Stimulated activated CD4-positive, alpha-beta T cell treated with anti-CD3 and anti-CD28 coated beads, TNF-alpha, amount 100 ng/mL, for 48 hours (primary cell): ENCODE results near the gene MYPOP.
A peak's percentile ranks its signal among the peaks of the same experiment; 100 is the strongest.
"Not testable (repeated sequence)": the region's sequence is repeated elsewhere in the genome, so short reads cannot be mapped to it uniquely, and the experiment has no call there.

ENCODE experiments used
- DNase-seq, 3 donors: peaks; one replicate each; pipeline ENCODE4 v3.0.0-alpha.2; 2020; ENCODE audit warnings: low read depth in 3 of 3

MYPOP gene

DNA sequence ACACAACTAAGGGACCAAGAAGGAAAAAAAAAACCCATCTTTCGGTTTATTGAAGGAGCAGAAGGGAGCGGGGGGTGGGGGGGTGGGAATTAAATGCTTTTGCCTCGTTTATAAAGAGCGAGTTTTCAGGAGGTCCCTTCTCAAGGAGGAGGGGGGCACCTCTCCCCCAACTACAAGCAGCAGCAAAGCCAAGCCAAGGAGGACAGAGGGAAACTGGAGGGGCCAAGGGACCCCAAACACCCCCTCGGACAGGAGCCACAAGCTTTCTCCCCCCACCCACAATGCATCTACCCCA is 18.9 kb downstream of the MYPOP start:
- no peak for DNase-seq

GRCh38 chr19:45882652-45883585 is 19.5 kb downstream of the MYPOP start:
- DNase-seq, result peak; percentile 72 to 83 (median 78)

DNA sequence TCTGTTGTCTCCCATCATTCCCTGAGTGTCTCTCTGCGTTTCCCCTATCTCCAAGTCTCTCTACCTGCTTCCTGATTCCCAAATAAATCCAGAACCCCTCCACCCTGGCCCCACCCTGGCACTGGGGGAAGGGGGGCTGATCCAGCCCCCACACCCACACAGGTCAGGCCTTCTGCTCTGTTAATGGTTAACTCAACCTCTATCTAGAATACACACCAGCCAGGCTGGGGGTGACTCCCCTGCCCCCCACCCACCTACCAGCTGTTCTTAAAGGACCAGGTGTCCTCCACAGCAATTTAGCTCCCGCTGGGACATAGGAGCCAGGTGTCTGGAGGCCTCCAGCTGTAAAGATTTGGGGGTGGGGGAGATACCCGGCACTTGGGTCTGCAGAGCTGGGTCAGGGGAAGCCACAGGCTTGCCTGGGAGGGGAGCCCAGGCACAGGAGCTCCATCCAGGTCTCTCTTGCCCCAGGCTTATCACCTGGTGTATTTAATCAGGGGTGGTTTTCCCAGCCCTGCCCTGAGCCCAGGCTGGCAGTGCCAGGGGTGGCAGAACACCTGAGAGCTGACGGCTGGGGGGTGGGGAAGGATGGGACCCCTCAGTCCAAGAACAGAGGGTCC is 20.4 kb downstream of the MYPOP start:
- DNase-seq, result no peak

DNA sequence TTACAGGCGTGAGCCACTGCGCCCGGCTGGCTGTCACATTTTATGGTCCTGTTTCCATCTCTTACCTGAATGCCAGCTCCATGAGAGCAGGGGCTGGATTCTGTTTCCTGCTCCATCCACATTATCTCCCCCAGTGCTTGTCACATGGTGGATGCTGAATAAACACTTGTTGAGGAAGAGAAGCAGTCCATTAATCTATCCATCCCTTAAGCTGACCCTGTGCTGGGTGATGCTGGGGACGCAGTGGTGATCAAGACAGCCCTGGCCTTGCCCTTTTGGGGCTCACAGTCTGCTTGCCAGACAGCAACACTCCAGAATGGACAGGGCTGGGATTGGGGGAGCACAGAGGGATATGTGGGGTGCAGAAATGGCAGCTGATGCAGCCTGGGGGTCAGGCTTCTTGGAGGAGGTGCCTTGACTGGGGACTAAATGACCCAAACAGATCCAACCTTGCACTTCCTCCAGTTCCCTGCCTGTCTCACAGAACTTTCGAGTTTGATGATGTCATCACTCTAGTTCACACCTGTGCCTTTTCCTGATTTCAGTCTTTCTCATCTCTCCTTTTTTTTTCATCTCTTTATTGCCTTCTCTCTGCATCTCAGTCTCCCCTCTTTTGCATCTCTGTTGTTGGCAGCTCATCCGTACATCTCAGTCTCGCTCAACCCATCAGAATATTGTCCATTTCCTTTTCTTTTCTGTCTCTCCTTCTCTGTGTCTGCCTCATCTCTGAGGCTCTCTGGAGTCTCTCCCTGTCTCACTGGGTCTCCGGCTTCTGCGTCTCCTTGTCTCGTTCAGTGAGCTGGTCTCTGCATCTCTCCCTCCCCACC is 21.1 kb downstream of the MYPOP start:
- DNase-seq, result no peak

GRCh38 chr19:45879971-45880370 is 22.4 kb downstream of the MYPOP start:
- DNase-seq, result no peak

- DNase-seq, result no peak
Measured at GRCh38 chr19:45879055-45879454, 23.4 kb downstream of the MYPOP start.

GRCh38 chr19:45878043-45878794 is 24.2 kb downstream of the MYPOP start:
- DNase-seq, result no peak

GRCh38 chr19:45876411-45877197 is 25.8 kb downstream of the MYPOP start:
- peak in 1 of 3 donors; percentile 45 for DNase-seq

DNA sequence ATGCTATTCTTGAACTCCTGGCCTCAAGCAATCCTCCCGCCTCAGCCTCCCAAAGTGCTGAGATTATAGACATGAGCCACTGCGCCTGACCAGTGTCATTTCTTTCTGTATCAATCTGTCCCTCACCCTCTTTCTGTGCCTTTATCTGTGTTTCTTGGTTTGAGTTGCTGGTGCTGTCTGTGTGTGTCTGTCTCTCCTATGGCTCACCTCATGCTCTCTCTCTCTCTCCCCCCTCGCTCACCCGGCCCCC is 26.3 kb downstream of the MYPOP start:
- no peak for DNase-seq

GRCh38 chr19:45874620-45874966 is 27.8 kb downstream of the MYPOP start:
- DNase-seq, result no peak

- DNase-seq, result no peak
Measured at GRCh38 chr19:45873219-45873772, 29.1 kb downstream of the MYPOP start.

GRCh38 chr19:45872095-45872919 is 30.1 kb downstream of the MYPOP start:
- no peak for DNase-seq

- no peak for DNase-seq
Measured at GRCh38 chr19:45870798-45871197, 31.6 kb downstream of the MYPOP start.

GRCh38 chr19:45867241-45867640 is 35.2 kb downstream of the MYPOP start:
- DNase-seq, result not testable (repeated sequence)

DNA sequence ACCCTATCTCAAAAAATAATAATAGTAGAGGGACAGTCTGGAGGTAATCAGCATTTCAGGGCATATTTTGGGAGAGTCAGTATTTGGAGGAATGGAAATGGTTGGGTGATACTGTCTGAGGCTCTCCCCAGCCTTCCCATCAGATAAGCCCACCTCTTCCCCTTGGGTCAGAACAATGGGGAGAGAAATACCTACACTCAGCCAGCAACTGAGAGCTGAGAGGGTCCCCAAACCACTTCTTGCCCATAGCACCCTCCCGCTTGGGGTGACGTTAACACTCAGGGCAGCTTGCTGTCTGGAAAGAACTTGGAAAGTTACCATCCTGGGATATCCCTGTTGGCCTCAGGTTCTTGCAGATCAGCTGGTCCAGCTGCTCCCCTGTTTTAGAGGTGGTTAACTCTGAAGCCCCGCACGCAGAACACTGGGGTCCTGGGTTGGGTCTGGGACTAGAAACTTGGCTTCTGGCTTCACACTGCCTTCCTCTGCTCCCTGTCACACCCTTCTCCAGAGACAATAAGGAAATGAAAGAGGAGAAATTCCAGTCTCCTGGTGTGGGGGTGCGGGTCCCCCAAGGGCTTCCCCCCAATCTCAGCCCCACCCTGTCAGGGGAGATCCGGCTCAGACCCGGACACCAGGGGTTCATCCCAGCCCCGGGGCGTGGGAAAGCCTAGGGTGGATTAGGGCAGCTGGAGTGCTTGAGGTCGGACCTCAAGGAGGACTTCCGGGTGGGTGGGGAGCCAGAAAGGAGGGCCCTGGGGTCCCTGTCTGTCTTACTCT is 35.8 kb downstream of the MYPOP start:
- DNase-seq, result no peak

- no peak for DNase-seq
Measured at GRCh38 chr19:45865269-45865948, 37.0 kb downstream of the MYPOP start.

DNA sequence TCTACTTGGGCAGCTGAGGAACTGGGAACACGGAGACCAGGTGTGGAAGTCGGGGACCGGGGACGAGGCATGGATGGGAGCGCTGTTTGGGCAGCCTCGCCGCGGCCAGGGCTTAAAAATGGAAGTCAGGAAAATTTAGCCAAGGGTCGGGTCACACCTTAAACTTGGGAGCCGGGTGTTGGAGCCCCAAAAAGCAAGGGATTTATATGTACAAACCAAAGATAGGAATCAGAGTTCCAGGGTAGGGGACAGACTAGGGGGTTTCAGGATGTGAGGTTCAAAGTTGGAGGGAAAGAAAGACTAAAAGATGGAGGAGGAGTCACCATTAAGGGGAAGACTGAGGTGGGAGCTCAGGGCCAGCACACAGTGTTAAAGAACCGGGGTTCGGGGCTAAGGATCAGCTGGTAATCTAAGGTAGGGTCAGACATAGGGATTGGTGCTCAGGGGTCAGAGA is 37.8 kb downstream of the MYPOP start:
- no peak for DNase-seq

DNA sequence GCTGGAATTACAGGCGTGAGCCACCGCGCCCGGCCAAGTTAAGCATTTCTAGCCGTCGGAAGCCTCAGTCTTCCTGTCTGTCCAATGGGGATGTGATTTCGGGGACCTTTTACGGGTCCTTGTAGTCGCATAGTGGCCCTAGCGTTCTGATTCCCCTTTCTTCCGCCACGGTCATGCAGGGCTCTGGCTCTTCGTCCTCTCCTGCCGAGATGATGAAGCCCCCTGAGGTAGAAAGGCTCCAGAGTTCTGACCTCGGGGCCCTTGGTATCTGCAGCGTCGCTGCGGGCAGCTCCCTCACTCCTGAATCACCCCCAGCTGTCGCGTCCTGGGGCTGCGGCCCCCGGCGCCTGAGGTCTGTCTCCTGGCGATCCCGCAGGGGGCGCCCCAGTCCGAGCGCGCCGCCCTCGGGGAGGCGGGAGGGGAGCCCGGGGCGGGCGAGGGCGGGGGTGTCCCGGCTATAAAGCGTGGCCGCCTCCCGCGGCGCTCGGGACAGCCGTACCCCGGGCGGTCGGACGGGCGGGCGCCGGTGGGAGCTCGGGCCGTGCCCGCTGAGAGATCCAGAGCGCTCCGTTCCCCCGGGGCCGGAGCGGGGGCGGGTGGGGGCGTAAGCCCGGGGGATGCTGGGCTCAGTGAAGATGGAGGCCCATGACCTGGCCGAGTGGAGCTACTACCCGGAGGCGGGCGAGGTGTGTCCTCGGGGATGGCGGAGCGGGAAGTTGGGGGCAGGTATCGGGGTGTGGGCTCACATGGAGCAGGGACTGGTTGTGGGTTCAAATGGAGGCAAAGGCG is 38.4 kb downstream of the MYPOP start, which contains the start of gene FOXA3:
Gene FOXA3, plus strand, starts transcription at position 487 of the 789 bp plus-strand sequence. Its CDS starts 131 bp downstream, at position 618.
- peak in 1 of 3 donors; percentile 45 for DNase-seq
